HT-29 (cell line): Measurements from ENCODE around the gene VSTM2B. TPM values are rescaled to one million over a fixed set of nuclear protein-coding genes. Genes with fewer than 3 reads are reported as not detected.

Experiments used
- DNase-seq: peaks from one replicate; pipeline ENCODE4 v3.0.0-alpha.2; 2015; ENCODE audit warnings: low spot score
- total RNA-seq: library from RNA; depleted of rRNA; stranded (reverse); fragments of >200 nt; shearing (Covaris generic); gene quantifications from 2 replicates; pipeline ENCODE4 v1.2.3, GENCODE V29; 2014; rRNA removed

VSTM2B gene
- total RNA-seq, 1 experiment from 2014 or later, result not detected

DNA sequence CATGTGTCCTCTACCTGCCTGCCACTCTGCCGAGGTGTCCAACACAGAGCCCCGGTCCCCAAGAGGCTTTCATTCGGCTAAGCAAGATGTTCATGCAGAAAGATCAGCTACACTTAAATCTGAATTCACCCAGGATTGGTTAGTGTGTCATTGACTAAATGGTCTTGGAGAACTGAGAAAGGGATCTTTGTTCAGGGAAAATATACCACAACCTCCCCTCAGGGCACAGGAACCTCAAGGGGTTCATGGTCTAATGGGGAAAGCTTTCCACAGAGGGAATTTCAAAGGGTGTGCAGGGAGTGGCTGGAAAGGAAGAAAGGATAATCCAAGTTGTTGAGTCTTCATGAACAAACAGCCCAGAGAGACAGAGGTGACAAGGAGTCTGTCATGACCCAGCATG, 65.9 kb downstream of the VSTM2B start:
- DNase-seq, result no peak

DNA sequence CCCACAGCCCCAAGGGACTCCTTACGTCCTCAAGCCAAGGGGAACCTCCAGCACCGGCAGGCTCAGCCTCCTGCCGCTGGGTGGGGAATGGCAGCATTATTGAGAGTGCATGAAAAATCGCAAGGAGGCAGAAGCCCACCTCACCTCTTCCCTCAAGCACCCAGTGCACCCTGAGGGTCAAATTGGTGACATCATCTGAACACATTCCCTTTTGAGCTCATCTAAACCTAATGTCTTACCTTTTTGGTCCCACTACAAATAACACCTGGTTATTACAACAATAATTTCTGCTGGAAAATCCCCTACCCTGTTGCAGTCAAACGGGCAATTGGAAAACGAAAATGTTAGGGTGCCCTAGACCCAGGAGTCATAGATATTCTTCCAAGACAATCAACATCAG, 68.1 kb downstream of the VSTM2B start:
- no peak for DNase-seq

DNA sequence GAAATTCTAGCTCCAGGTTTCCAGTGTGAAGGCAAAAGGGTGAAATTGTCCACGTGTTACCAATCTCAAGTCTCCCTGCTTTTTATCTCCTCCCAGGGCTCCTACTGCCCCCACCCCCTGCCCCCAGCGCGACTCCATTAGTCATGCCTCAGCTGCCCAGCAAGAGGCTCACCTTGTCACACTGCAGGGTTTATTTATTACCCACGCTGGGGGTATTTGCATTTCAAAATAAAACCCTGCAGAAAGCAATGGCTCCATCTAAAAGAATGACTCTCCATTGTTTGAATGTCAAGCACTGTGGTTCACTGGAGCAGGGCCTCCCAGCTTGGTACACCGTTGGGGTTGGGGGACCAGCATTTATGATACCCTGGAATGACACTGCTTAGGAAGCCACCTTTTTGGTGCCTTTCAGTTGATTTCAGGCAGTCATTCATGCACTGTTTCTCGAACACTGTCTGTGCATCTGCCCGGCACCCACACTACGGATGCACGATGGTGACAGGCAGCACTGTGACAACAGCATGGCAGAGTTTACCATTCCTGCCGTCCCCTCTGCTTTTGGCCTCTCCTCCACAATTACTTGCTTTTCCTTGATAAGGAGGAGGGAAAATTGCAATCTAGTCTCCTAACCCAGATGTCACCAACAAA, 70.4 kb downstream of the VSTM2B start:
- DNase-seq, result no peak

DNA sequence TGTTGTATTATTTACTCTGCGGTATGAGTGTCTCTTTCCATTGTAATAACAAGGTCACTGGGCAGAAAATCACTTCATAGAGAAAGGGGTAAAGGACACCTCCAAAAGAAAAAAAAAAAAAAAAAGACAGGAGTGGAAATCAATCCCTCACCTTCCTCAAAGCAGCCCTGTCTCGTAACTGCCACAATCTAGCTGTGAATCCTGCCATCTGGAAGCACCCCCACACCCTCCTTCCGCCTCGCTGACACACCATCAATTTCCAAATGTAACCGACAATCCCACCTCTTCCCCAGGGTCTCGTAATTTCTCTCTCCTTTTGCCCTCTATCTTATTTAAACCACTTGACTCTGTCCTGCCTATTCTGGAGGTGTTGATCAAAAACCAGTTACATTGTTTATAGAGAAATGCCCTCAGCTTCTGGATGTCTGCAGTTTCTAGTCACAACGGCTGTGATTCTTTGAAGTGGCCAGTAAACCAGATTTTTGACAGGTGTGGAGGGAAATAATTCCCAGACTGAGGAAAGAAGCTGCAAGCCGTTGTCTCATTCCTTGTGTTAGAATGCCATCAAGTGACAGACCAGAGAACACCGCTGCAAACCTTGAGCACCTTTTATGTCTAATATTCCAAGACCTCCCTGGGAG, 71.2 kb downstream of the VSTM2B start:
- peak; percentile 44 for DNase-seq

DNA sequence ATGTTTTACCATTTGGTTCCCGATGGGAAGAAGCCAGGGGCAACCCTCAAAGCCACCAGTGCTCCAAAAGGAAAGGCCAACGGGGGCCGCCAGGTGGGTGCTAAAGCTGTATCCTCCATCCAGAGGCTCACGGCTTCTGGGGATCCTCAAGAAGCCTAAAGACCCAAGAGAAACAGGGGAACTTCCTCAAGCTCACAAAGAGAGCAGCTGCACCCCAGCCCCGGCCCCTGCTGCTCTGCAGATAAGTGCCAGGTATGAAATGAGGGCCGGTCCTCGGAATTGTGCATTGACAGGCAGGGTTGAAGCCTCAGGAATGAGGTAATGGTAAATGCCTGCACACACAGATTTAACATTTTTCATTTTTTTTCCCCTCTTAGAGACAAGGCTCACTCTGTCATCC, 72.2 kb downstream of the VSTM2B start:
- DNase-seq, result no peak

DNA sequence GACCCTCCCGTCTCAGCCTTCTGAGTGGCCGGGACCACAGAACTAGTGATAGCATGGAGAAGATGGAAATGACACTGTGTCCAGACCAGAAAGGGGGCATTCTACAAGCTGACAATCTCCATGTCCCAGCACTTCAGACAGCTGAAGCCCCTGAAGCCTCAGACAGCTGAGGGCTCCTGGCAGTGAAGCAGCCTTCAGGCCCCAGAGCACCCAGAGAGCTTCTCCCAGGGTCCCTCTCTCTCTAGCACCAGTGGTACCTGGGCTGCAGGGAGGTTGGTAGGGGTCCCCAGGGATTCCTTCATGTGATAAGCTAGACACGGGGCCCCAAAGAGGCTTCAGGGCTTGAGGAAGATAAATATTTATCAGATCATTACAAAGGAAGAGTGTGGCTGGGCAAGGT, 72.7 kb downstream of the VSTM2B start:
- DNase-seq, result no peak

DNA sequence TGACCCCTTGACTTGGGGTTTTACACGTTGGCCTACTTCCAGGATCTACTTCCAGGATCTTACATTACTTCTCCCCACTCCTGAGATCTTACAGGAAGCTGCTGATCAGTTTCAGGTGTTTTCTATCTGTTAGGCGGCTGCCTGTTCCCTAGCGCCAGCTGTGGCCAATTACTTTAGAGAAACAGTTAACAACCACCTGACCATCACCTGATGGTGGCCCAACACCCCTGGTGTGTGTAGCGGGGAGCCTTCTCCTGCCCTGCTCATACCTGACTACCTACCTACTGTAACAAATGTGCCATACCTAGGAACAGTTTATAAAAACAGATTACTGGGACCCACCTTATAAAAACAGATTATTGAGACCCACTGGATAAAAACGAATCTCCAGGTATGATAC, 77.5 kb downstream of the VSTM2B start:
- DNase-seq, result peak; percentile 11

DNA sequence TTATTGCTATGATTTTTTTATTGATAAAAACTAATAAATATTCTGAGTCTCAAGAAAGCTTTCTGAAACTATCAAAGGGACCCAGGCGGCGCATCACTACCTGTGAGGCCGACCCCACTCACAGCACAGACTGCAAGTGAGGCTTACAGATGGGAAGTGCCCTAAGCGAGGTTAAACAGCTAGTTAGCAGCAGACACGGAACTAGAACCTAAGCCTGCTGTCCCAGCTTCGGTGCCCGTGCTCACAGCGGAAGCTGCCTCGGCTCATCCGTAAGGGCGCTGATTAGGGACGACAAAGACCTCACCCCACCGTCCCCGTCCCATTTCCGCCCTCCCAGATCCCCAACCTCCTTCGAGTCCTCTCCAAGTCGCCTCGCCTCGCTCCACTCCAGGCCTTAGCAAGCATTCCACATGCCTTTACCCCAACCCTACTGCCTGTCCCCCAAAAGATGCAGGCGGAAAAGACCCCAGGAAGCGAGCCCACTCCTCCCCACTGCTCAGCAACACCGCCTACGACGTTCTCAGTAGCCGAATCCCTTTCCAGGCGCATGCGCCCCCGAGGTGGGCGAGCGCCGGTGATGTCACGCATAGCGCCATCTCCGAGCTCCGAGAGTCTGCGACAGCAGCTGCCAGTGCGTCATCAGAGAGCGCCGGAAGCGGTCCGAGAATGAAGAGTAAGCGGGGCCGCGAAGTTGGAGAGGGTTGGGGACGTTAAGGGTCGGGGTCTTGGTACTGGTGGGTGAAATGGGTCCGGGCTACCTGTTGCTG, 80.0 kb downstream of the VSTM2B start, which contains the start of gene POP4:
Gene POP4 (plus strand): TSS at position 631 of the 767 bp plus-strand sequence. CDS start 36 bp downstream, at position 667.
- DNase-seq, result peak; percentile 97

DNA sequence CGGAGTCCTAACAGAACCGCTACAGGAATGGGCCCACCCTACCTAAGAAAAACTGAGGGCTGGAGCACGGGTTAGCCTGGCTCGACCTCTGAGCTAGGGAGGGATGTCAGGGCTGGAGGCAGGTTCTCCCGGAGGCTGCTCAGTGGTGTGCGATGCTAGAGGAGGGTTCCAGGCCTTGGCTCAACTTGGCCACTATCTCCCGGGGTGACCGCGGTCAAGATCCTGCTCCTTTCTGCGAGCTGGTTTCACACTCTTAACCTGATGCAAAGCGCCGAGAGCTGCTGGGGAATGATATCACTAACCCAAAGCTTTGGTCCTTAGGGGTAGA, 80.6 kb downstream of the VSTM2B start:
- no peak for DNase-seq

DNA sequence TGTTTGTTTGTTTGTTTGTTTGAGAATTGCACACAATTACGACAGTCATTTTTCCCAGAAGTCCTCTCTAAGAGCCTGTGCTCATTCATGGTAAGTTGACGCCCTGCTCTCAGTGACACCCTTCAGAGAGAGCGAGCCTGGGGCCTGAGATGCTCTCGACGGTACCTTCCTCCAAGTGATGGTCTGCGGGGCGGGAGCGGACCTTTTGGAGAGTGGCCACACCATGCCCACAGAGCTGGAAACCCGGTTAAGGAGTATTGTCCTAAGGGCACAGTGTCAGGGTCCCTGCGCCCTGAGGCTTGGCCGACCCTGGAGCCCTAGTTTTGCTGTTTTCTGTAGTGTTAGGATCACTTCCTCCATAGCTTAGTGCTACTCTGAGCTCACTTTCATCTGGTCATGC, 83.8 kb downstream of the VSTM2B start:
- no peak for DNase-seq

DNA sequence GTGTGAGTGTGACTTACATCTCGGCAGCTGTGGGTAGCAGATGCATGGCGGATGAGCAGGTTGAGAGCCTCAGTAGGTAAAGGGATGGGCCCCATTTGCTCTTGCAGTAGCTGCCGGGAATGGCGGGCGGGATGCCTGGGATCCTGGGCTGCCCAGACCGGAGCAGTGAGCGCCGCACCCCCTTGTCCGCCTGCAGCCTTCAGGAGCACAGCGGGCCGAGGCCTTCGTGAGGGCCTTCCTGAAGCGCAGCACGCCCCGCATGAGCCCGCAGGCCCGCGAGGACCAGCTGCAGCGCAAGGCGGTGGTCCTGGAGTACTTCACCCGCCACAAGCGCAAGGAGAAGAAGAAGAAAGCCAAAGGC, 84.4 kb downstream of the VSTM2B start:
- no peak for DNase-seq

DNA sequence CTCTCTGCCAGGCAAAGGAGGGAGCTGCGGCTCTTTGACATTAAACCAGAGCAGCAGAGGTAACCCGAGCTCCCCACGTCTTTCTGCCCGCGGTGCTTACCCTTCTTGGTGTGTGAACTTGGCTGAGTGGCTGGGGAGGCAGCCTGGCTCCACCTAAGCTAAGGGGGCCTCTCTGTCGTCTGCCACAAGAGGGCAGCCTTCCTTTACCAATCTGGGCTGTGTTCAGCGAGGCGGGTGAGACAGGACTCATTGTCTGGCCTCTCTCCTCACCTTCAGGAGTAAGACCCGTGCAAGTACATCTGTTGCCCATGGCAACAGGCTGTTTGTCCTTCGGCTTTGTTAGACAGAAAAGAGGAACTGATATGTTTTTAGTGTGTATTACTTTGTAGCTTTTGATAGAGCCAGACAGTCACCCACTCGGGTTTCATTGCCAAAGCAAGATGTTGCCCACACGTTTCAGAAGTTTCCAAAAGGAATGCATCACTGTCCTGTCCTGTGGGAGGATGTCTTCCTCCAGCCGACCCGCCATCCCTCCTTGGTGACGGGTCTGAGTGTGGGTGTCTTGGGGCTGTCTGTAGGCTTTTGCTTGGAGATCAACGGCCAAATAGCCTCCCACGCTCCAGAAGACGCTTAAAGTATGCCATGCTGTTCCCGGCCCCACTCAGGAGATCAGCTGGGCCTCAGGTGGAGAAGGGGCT, 84.9 kb downstream of the VSTM2B start:
- peak; percentile 81 for DNase-seq

DNA sequence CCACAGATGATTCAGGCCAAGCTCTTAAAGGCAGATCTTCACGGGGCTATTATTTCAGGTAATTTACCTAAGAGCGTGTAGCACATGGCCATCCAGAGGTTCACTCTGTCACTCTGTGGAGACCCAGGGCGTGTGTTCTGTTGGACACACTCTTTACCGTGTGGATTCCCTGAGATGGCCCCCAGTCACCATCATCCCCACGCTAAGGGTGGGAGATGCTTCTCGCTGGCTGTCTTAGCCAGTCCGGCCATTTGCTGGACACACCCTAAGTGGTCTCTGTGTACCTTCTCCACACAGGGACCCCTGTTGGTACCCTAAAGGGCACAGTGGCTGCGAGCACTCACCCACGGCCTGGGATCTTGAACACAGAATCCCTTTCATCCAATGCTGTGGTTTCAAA, 86.3 kb downstream of the VSTM2B start:
- DNase-seq, result no peak

DNA sequence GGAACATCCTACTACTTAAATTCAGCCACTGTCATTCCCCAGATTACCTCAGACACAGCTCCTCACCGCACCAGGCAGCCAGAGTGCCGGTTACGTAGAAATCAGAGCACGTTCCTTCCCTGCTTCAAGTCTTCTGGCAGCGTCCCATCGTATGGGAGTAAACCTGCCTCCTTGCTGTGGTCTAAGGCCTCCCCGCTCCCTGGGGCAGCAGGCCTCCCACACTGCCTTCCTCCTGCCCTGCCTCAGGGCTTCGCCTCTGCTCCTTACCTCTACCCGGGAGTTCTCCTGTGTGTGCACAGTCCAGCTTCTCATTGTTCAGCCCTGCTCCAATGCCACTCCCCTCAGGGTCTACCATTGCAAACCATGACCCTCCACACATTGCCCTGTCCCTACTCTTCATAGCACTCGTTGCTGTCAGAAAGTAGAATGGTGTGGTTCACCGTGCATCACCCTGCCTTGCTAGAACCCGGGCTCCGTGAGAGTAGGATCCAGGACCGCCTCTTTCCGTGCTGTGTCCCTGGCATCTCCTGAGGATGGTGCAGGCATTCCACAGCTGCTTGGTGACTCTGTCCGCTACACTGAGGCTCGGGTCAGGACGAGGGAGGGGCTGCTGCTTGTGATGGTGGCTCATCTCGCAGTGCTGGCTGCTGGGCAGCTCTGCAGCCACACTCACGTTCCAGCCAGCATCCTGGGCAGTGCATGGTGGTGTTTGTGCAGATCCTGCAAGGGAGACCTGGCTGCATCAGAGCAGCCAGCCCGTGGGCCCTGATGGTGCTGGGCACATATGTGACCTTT, 87.2 kb downstream of the VSTM2B start:
- DNase-seq, result no peak

DNA sequence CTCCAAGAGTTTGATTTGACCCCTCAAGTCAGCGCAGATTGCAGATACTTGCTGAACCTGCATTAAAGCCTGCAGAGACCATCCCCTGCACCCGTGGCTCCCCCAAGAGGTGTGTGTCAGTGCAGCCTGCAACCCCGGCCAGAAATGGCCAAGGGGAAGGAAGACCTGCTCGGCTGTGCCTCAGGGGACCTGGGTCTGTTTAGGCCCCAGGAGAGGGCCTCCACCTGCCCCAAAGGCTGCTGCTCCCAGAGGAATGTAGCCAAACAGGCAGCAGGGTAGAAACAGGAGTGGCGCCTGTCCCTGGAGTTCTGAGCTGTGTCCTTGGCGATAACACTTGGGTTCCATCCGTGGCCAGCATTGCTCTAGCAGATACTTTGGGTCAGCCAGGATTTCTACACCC, 88.3 kb downstream of the VSTM2B start:
- DNase-seq, result no peak

Other genes with a start within 250 kb of the VSTM2B start
- gene POP4, start 80.3 kb downstream of the VSTM2B start, total RNA-seq, result 139 and 140 TPM in 2 replicates
- gene PLEKHF1, start 139.5 kb downstream of the VSTM2B start, total RNA-seq, result 1.1 and 1.2 TPM in 2 replicates
- 22.4 and 24.5 TPM in 2 replicates for gene C19orf12, start 189.3 kb downstream of the VSTM2B start, total RNA-seq